H1 (cell line): ENCODE results near the gene NF1. TPM values are rescaled to one million over a fixed set of nuclear protein-coding genes. Genes with fewer than 3 reads are reported as not detected.

Experiments
- CTCF ChIA-PET: fragments of 300-600 bp; sonication (Branson Sonifier 250); formaldehyde crosslinking; loops from one replicate; lab custom pipeline; 2021; ENCODE audit not compliant: partially characterized antibody; lab: Charles Lee
- POLR2A ChIA-PET: fragments of 300-600 bp; sonication (Branson Sonifier 250); formaldehyde crosslinking; loops from one replicate; lab custom pipeline; 2021; ENCODE audit warnings: inconsistent platforms; ENCODE audit not compliant: partially characterized antibody; lab: Charles Lee
- DNase-seq, 2 experiments: peaks; one replicate each; pipeline versions ENCODE4 v3.0.0 to v3.0.0-alpha.2; 2010 to 2022; ENCODE audit warnings: low spot score in 2 of 2, low read depth in 1 of 2, mixed read lengths in 1 of 2
- FAIRE-seq: peaks from 2 replicates; lab custom pipeline; 2011; peaks lifted over from hg19 to GRCh38; lab: Jason Lieb, UNC
- H2AFZ ChIP-seq: 2 replicates; pipeline ENCODE4 v1.8.1; 2012; ENCODE audit warnings: low read length, inconsistent platforms
- H2AK5ac ChIP-seq: 2 replicates; pipeline ENCODE4 v1.6.1; 2013; ENCODE audit warnings: low read depth, low read length
- H2BK120ac ChIP-seq: replicated peaks from 2 replicates; pipeline ENCODE3; 2013; ENCODE audit warnings: low read depth, low read length, inconsistent platforms
- H2BK12ac ChIP-seq: 2 replicates; pipeline ENCODE4 v1.6.1; 2013; ENCODE audit warnings: low read depth, low read length
- H2BK15ac ChIP-seq: 2 replicates; pipeline ENCODE4 v1.6.1; 2013; ENCODE audit warnings: low read length
- H2BK20ac ChIP-seq: 2 replicates; pipeline ENCODE4 v1.6.1; 2013; ENCODE audit warnings: low read length
- H2BK5ac ChIP-seq: 2 replicates; pipeline ENCODE4 v1.6.1; 2013; ENCODE audit warnings: low read depth, low read length
- H3K14ac ChIP-seq: 2 replicates; pipeline ENCODE4 v1.6.1; 2013; ENCODE audit warnings: inconsistent platforms; ENCODE audit not compliant: insufficient read length
- H3K18ac ChIP-seq: 2 replicates; pipeline ENCODE4 v1.6.1; 2013; ENCODE audit warnings: low read length; ENCODE audit errors: extremely low read depth
- H3K23ac ChIP-seq: 2 replicates; pipeline ENCODE4 v1.6.1; 2013; ENCODE audit warnings: inconsistent platforms; ENCODE audit not compliant: insufficient read length
- H3K23me2 ChIP-seq: 2 replicates; pipeline ENCODE4 v1.6.1; 2013; ENCODE audit warnings: low read depth, low read length
- H3K27ac ChIP-seq: 2 replicates; pipeline ENCODE4 v1.6.1; 2011; ENCODE audit warnings: low read depth, low read length, inconsistent platforms
- H3K27me3 ChIP-seq, 4 experiments: replicated peaks in 1 of 4; 1 replicate in 1 of 4; 2 replicates in 3 of 4; pipeline versions ENCODE4 v1.6.1 to v1.8.1; 2011 to 2013; ENCODE audit warnings: low read length in 3 of 4, mild to moderate bottlenecking in 3 of 4, inconsistent platforms in 2 of 4, mixed read lengths in 2 of 4, moderate library complexity in 1 of 4; ENCODE audit not compliant: control insufficient read depth in 3 of 4, insufficient read depth in 3 of 4; ENCODE audit errors: extremely low read depth in 1 of 4
- H3K36me3 ChIP-seq, 4 experiments: 2 replicates each; pipeline versions ENCODE4 v1.6.1 to v1.8.1; 2011 to 2013; ENCODE audit warnings: mild to moderate bottlenecking in 4 of 4, low read length in 3 of 4, moderate library complexity in 2 of 4, control low read depth in 1 of 4, inconsistent platforms in 1 of 4; ENCODE audit not compliant: insufficient read depth in 4 of 4, control insufficient read depth in 2 of 4
- H3K4ac ChIP-seq: replicated peaks from 2 replicates; pipeline ENCODE3; 2013; ENCODE audit warnings: low read length, low read depth, mixed read lengths, inconsistent platforms; ENCODE audit not compliant: insufficient read length
- H3K4me1 ChIP-seq, 4 experiments: replicated peaks in 1 of 4; 1 replicate in 1 of 4; 2 replicates in 3 of 4; pipeline versions ENCODE4 v1.6.1 to v1.8.1; 2011 to 2013; ENCODE audit warnings: low read length in 3 of 4, inconsistent platforms in 2 of 4, mixed read lengths in 1 of 4; ENCODE audit not compliant: insufficient read depth in 4 of 4, control insufficient read depth in 3 of 4
- H3K4me2 ChIP-seq, 2 experiments: 2 replicates each; pipeline versions ENCODE4 v1.6.1 to v1.8.1; 2011 to 2013; ENCODE audit warnings: low read depth in 2 of 2, low read length in 2 of 2, control low read depth in 1 of 2, inconsistent platforms in 1 of 2, mild to moderate bottlenecking in 1 of 2; ENCODE audit not compliant: insufficient read depth in 1 of 2
- H3K4me3 ChIP-seq, 4 experiments: fragments of 200-600, 300-600 bp in 1 of 4; sonication (generic), shearing (Covaris generic), sonication (Bioruptor Twin) in 1 of 4; 2 replicates each; pipeline versions ENCODE4 v1.5.1 to v1.8.1; 2011 to 2016; ENCODE audit warnings: low read length in 4 of 4, low read depth in 3 of 4, control low read depth in 2 of 4, inconsistent platforms in 2 of 4, mild to moderate bottlenecking in 2 of 4, mixed read lengths in 1 of 4, moderate library complexity in 1 of 4; ENCODE audit not compliant: insufficient read depth in 2 of 4; ENCODE audit errors: extremely low read depth in 1 of 4
- H3K56ac ChIP-seq: replicated peaks from 2 replicates; pipeline ENCODE3; 2013; ENCODE audit warnings: low read depth, mild to moderate bottlenecking, mixed read lengths, low read length, inconsistent platforms; ENCODE audit not compliant: insufficient read length
- H3K79me1 ChIP-seq: 2 replicates; pipeline ENCODE4 v1.6.1; 2013; ENCODE audit warnings: low read depth, low read length, control low read depth
- H3K79me2 ChIP-seq, 2 experiments: 2 replicates each; pipeline versions ENCODE4 v1.6.1 to v1.8.1; 2012 to 2013; ENCODE audit warnings: low read length in 2 of 2, mild to moderate bottlenecking in 2 of 2, inconsistent platforms in 1 of 2; ENCODE audit not compliant: insufficient read depth in 2 of 2, control insufficient read depth in 1 of 2
- H3K9ac ChIP-seq, 4 experiments: replicated peaks in 1 of 4; 1 replicate in 1 of 4; 2 replicates in 3 of 4; pipeline versions ENCODE4 v1.6.1 to v1.8.1; 2011 to 2013; ENCODE audit warnings: low read depth in 3 of 4, low read length in 3 of 4, control low read depth in 2 of 4, mild to moderate bottlenecking in 2 of 4, moderate library complexity in 2 of 4, inconsistent platforms in 1 of 4; ENCODE audit errors: extremely low read depth in 1 of 4
- H3K9me3 ChIP-seq, 2 experiments: 2 replicates each; pipeline versions ENCODE4 v1.6.1 to v1.8.1; 2012 to 2013; ENCODE audit warnings: mild to moderate bottlenecking in 2 of 2, moderate library complexity in 2 of 2, control low read depth in 1 of 2, inconsistent platforms in 1 of 2, low read depth in 1 of 2, low read length in 1 of 2, mixed read lengths in 1 of 2; ENCODE audit not compliant: insufficient read depth in 2 of 2
- H4K20me1 ChIP-seq, 2 experiments: replicated peaks in 1 of 2; 2 replicates each; pipeline versions ENCODE3 to v1.8.1; 2011 to 2013; ENCODE audit warnings: inconsistent platforms in 2 of 2, low read length in 2 of 2, mild to moderate bottlenecking in 1 of 2; ENCODE audit not compliant: insufficient read depth in 2 of 2, control insufficient read depth in 1 of 2
- H4K5ac ChIP-seq: 2 replicates; pipeline ENCODE4 v1.6.1; 2013; ENCODE audit warnings: low read length, low read depth, mixed read lengths, inconsistent platforms; ENCODE audit not compliant: insufficient read length
- H4K8ac ChIP-seq: 2 replicates; pipeline ENCODE4 v1.8.0; 2013; ENCODE audit warnings: mild to moderate bottlenecking, moderate library complexity, low read length, inconsistent platforms; ENCODE audit not compliant: insufficient read depth; ENCODE audit errors: extremely low read depth
- H4K91ac ChIP-seq: replicated peaks from 2 replicates; pipeline ENCODE3; 2013; ENCODE audit warnings: low read length, mixed read lengths, inconsistent platforms; ENCODE audit not compliant: insufficient read length
- CBX5 ChIP-seq: fragments of 300-800, 300-1000 bp; sonication (generic); IDR thresholded peaks from 2 replicates; pipeline ENCODE4 v1.7.1; 2016; ENCODE audit warnings: antibody characterized with exemption, low read length, low read depth
- JUN ChIP-seq: IDR thresholded peaks from 2 replicates; pipeline ENCODE4 v1.6.1; 2011; ENCODE audit warnings: low read depth, mild to moderate bottlenecking, improper control_type of control experiment, low read length
- JUND ChIP-seq: IDR thresholded peaks from 2 replicates; pipeline ENCODE4 v1.6.1; 2011; ENCODE audit warnings: mild to moderate bottlenecking, improper control_type of control experiment, low read length
- NANOG ChIP-seq: IDR thresholded peaks from 2 replicates; pipeline ENCODE4 v1.6.1; 2011; ENCODE audit warnings: low read length, low read depth, mild to moderate bottlenecking, inconsistent platforms; ENCODE audit not compliant: insufficient read depth, poor library complexity, severe bottlenecking
- PHF8 ChIP-seq: fragments of 200-600 bp; sonication (generic); conservative IDR thresholded peaks from 2 replicates; pipeline ENCODE4 v1.7.1; 2012; ENCODE audit warnings: low read depth, mild to moderate bottlenecking, inconsistent platforms, low read length, moderate library complexity
- RAD21 ChIP-seq, 2 experiments: IDR thresholded peaks in 1 of 2; conservative IDR thresholded peaks in 1 of 2; 2 replicates each; pipeline ENCODE4 v1.6.1; 2011; ENCODE audit warnings: low read depth in 2 of 2, low read length in 2 of 2, improper control_type of control experiment in 1 of 2, inconsistent platforms in 1 of 2, mild to moderate bottlenecking in 1 of 2, moderate library complexity in 1 of 2
- RBBP5 ChIP-seq: IDR thresholded peaks from 2 replicates; pipeline ENCODE4 v1.7.1; 2012; ENCODE audit warnings: low read depth, mild to moderate bottlenecking, inconsistent platforms, low read length, moderate library complexity, borderline replicate concordance
- SIX5 ChIP-seq: IDR thresholded peaks from 2 replicates; pipeline ENCODE4 v1.6.1; 2011; ENCODE audit warnings: mild to moderate bottlenecking, low read depth, low read length
- SP4 ChIP-seq: IDR thresholded peaks from 2 replicates; pipeline ENCODE4 v1.6.1; 2012; ENCODE audit warnings: low read length, inconsistent platforms
- SUZ12 ChIP-seq: fragments of 200-600 bp; sonication (generic); IDR thresholded peaks from 2 replicates; pipeline ENCODE4 v1.6.1; 2012; ENCODE audit warnings: mild to moderate bottlenecking, inconsistent platforms, low read length, moderate library complexity, mixed read lengths
- WGBS, 2 experiments: shearing (Covaris generic) in 1 of 2; methylation state at CpG; one replicate each; pipeline versions ENCODE4 v1.1.6 to v1.1.7; 2013 to 2015; ENCODE audit warnings: low lambda C conversion rate in 2 of 2, mixed read lengths in 2 of 2, inconsistent platforms in 1 of 2, low coverage in 1 of 2, missing lambda C conversion rate in 1 of 2; ENCODE audit not compliant: insufficient replicate concordance in 2 of 2, insufficient coverage in 1 of 2, insufficient read length in 1 of 2; ENCODE audit errors: extremely low coverage in 1 of 2, missing lambda C conversion rate in 1 of 2; 5-methylcytosine and 5-hydroxymethylcytosine counted together
- polyA plus RNA-seq, 7 experiments: library from polyadenylated mRNA; depleted of rRNA in 3 of 7; stranded (reverse) in 5 of 7; unstranded in 2 of 7; fragments of >200 nt in 5 of 7; fragments of 200-250 nt in 2 of 7; gene quantifications; 1 replicate in 5 of 7; 2 replicates in 1 of 7; 4 replicates in 1 of 7; pipeline versions ENCODE4 v1.2.1 to v1.2.3, GENCODE V29; 2011 to 2013; ENCODE audit warnings: missing spikeins in 2 of 7, mixed read lengths in 2 of 7
- total RNA-seq: library from RNA; stranded (reverse); fragmentation: NEBNext Ultra II Directional; extraction: Animal tissue kit (Norgen Biotek cat#: 25700); gene quantifications from 2 replicates; pipeline ENCODE4 v1.2.1, GENCODE V29; 2021

Gene NF1
- total and polyA plus RNA-seq, 2 of the 8 experiments (the other 6 are each of a cell fraction or from before 2014, with no cell fraction given): 19.3 to 29.6 TPM

GRCh38 chr17:31254654-31255053 is 159.9 kb downstream of the NF1 start:
- no peak overlapping the region for H3K27ac ChIP-seq
- H2BK12ac ChIP-seq: no peak overlapping the region
- no peaks in the 10 kb centered on the region for H3K27me3 ChIP-seq
- FAIRE-seq: no peak
- no peak overlapping the region for H2AK5ac ChIP-seq
- no peak overlapping the region for H4K8ac ChIP-seq
- H2BK5ac ChIP-seq: no peak overlapping the region
- no peak overlapping the region for H2BK120ac ChIP-seq
- H2BK15ac ChIP-seq: no peak overlapping the region
- POLR2A ChIA-PET: interaction anchor here (0.9 kb wide), 1 partner anchor 160 kb away, joined by 4 read pairs; no protein-coding TSS in a partner anchor
- no peak for DNase-seq
- WGBS, 2 experiments: 95% methylated on average over 2 of the region's 2 CpGs; no CpG with 5 or more reads in 1 of the 2 experiments
- H3K4ac ChIP-seq: no peak overlapping the region
- no peak overlapping the region for H3K14ac ChIP-seq
- no peaks in the 10 kb centered on the region; the same call in 1 of the 2 replicates for H3K23me2 ChIP-seq
- H3K79me1 ChIP-seq: no peaks in the 10 kb centered on the region
- H4K91ac ChIP-seq: no peak overlapping the region
- no peaks in the 10 kb centered on the region for H3K79me2 ChIP-seq
- H3K4me1 ChIP-seq: no peaks in the 10 kb centered on the region
- no peak for TF ChIP-seq JUND
- TF ChIP-seq SUZ12: no peak
- no peak for TF ChIP-seq SIX5
- no peak for TF ChIP-seq SP4
- TF ChIP-seq RAD21 (IDR thresholded peaks at IDR 0.05 in 1 of 2, conservative IDR thresholded peaks at IDR 0.05 in 1 of 2; ENCODE audit: low read depth in 2 of 2, low read length in 2 of 2): no peak
- no peak for TF ChIP-seq NANOG
- no peak for TF ChIP-seq RBBP5
- no peak for TF ChIP-seq PHF8
- TF ChIP-seq CBX5: no peak
- TF ChIP-seq JUN: no peak
- TF ChIP-seq, all 59 proteins: peak for 0
- Histone ChIP-seq H3K4me3 (no peak overlapping the region), H4K20me1 (no peaks in the 10 kb centered on the region), H3K4me2 (no peak overlapping the region), H3K23ac (no peak overlapping the region), H3K36me3 (no peaks in the 10 kb centered on the region), H2AFZ (no peak overlapping the region), H3K18ac (no peak overlapping the region), H2BK20ac (no peak overlapping the region), H3K9ac (no peak overlapping the region), H3K9me3 (no peaks in the 10 kb centered on the region), H3K56ac (no peak overlapping the region), H4K5ac (no peak overlapping the region)
- CTCF ChIA-PET: no interaction called here
